ENCODE results near the gene BLTP3A.
A peak's percentile ranks its signal among the peaks of the same experiment; 100 is the strongest.
"Not testable (repeated sequence)": the region's sequence is repeated elsewhere in the genome, so short reads cannot be mapped to it uniquely, and the experiment has no call there.

Gene BLTP3A

DNA sequence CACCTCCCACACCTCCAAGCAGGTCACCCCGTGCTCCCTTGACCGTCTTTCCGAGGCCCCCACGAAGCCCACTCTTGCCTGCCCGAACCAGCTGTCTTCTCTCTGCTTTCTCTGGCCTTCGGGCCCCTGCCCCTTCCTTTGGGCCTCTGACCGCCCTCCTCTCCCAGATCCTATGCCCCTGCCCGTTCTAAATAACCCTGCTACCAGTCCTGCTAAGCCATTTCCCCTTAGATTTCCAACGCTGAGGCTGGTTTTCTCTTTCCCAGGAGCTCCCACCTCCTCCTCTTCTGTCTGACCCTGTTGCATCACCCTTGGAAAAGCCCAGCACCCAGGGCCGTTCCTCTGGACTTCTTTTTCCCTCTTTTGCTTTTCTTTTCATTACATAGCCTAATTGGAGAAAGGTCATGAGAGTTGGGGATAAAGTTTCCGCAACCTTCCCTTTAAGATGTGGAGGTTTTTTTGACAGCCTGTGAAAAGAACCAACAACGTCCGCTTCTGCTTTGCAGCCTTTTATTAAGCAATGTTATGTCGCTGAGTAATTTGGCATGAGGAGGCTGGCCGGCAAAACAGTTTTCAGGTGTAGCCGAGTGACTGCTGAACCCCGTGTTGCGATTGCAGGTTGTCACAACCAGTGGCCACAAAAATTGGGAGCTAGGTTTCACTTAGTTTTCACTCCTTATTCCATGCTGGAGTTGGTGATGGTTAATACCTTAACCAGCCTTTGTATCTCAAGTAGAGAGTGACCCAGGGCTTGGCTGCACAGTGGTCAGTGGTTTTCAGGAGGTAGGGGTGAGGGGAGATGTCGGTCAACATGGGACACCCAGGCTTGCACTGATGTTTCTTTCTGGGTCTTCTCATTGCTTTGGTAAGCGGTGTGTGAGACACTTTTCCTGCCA lies 970 bp downstream of the BLTP3A start:
- peak; percentile 77 for DNase-seq (ENCODE audit: low read depth)
- no peaks in the 10 kb centered on the region for H3K36me3 ChIP-seq (ENCODE audit: control insufficient read depth, insufficient read depth, low read length, severe bottlenecking)
- H3K4me3 ChIP-seq (ENCODE audit: low read length) = peak overlapping the region; percentile 92
- peak overlapping the region; percentile 98 for H3K9ac ChIP-seq (ENCODE audit: low read length)
- peaks cover 32% of the 10 kb centered on the region for H3K4me1 ChIP-seq (ENCODE audit: control insufficient read depth, insufficient read depth, low read length)
- no peaks in the 10 kb centered on the region for H3K9me3 ChIP-seq (ENCODE audit: control insufficient read depth, low read length)
- H3K27me3 ChIP-seq (replicated peaks; ENCODE audit: control insufficient read depth, insufficient read depth, low read length) = no peaks in the 10 kb centered on the region

DNA sequence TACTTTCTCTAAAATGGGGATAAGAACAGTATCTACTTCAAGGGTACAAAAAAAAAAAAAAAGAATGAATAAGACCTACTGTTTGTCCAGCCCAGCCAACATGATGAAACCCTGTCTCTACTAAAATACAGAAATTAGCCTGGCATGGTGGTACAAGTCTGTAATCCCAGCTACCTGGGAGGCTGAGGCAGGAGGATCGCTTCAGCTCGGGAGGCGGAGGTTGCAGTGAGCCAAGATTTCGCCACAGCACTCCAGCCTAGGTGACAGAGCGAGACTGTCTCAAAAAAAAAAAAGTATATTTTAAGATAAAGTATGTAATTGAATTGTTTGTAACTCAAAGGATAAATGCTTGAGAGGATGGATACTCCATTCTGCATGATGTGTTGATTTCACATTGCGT lies 2.0 kb downstream of the BLTP3A start:
- Histone ChIP-seq H3K9me3 (ENCODE audit: control insufficient read depth, low read length) (no peaks in the 10 kb centered on the region), H3K36me3 (ENCODE audit: control insufficient read depth, insufficient read depth, low read length, severe bottlenecking) (no peaks in the 10 kb centered on the region), H3K27me3 (replicated peaks; ENCODE audit: control insufficient read depth, insufficient read depth, low read length) (no peaks in the 10 kb centered on the region), H3K9ac (ENCODE audit: low read length) (no peak overlapping the region), H3K4me1 (ENCODE audit: control insufficient read depth, insufficient read depth, low read length) (peaks cover 32% of the 10 kb centered on the region), H3K4me3 (ENCODE audit: low read length) (peak overlapping the region; percentile 92)
- no peak for DNase-seq (ENCODE audit: low read depth)

GRCh38 chr6:34795836-34796425 lies 4.0 kb downstream of the BLTP3A start:
- peak overlapping the region; percentile 48 for H3K4me3 ChIP-seq (ENCODE audit: low read length)
- H3K36me3 ChIP-seq (ENCODE audit: control insufficient read depth, insufficient read depth, low read length, severe bottlenecking) = no peaks in the 10 kb centered on the region
- peak; percentile 45 for DNase-seq (ENCODE audit: low read depth)
- H3K4me1 ChIP-seq (ENCODE audit: control insufficient read depth, insufficient read depth, low read length) = peaks cover 37% of the 10 kb centered on the region
- H3K9ac ChIP-seq (ENCODE audit: low read length) = peak overlapping the region; percentile 47
- no peaks in the 10 kb centered on the region for H3K27me3 ChIP-seq (replicated peaks; ENCODE audit: control insufficient read depth, insufficient read depth, low read length)
- no peaks in the 10 kb centered on the region for H3K9me3 ChIP-seq (ENCODE audit: control insufficient read depth, low read length)

DNA sequence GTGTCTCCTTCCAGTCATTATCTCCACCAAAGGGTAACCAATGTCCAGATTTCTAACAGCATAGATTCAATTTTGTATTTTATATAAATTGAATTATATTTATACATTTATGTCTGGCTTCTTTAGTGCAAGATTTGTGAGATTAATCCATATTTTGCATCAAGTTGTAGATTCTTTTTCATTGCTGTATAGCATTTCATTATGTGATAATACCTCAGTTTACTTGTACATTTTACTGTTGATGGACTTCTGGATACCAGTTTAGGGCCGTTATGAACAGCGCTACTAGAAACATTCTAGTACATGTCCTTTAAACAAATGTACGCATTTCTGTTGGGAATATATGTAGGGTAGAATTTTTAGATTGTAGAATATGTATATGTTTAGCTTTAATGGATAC lies 6.2 kb downstream of the BLTP3A start:
- no peak for DNase-seq (ENCODE audit: low read depth)
- no peak overlapping the region for H3K4me3 ChIP-seq (ENCODE audit: low read length)
- no peaks in the 10 kb centered on the region for H3K9me3 ChIP-seq (ENCODE audit: control insufficient read depth, low read length)
- peaks cover 31% of the 10 kb centered on the region for H3K4me1 ChIP-seq (ENCODE audit: control insufficient read depth, insufficient read depth, low read length)
- H3K27me3 ChIP-seq (replicated peaks; ENCODE audit: control insufficient read depth, insufficient read depth, low read length) = no peaks in the 10 kb centered on the region
- no peaks in the 10 kb centered on the region for H3K36me3 ChIP-seq (ENCODE audit: control insufficient read depth, insufficient read depth, low read length, severe bottlenecking)
- no peak overlapping the region for H3K9ac ChIP-seq (ENCODE audit: low read length)

DNA sequence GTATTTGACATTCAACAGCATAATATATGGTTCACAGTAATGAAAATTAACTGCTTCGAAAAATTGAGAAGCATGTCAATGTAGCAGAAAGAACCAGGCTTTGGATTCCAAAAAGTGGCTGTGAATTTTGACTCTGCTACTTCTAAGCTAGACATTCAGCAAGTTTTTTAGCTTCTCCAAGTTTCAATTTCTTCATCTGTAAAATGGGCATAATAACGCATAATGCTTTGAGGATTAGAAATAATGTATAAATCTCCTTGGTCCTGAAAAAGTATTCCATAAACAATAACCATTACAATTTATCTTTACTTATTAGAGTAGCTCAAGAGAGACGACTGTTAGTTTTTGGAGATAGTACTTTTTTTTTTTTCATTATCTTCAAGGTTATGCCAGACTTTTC lies 7.7 kb downstream of the BLTP3A start:
- Histone ChIP-seq H3K4me1 (ENCODE audit: control insufficient read depth, insufficient read depth, low read length) (peaks cover 24% of the 10 kb centered on the region), H3K4me3 (ENCODE audit: low read length) (no peak overlapping the region), H3K27me3 (replicated peaks; ENCODE audit: control insufficient read depth, insufficient read depth, low read length) (no peaks in the 10 kb centered on the region), H3K36me3 (ENCODE audit: control insufficient read depth, insufficient read depth, low read length, severe bottlenecking) (no peaks in the 10 kb centered on the region), H3K9me3 (ENCODE audit: control insufficient read depth, low read length) (no peaks in the 10 kb centered on the region), H3K9ac (ENCODE audit: low read length) (no peak overlapping the region)
- no peak for DNase-seq (ENCODE audit: low read depth)

- no peak for DNase-seq (ENCODE audit: low read depth)
- Histone ChIP-seq H3K27me3 (replicated peaks; ENCODE audit: control insufficient read depth, insufficient read depth, low read length) (no peaks in the 10 kb centered on the region), H3K4me3 (ENCODE audit: low read length) (no peak overlapping the region), H3K36me3 (ENCODE audit: control insufficient read depth, insufficient read depth, low read length, severe bottlenecking) (no peaks in the 10 kb centered on the region), H3K9me3 (ENCODE audit: control insufficient read depth, low read length) (no peaks in the 10 kb centered on the region), H3K9ac (ENCODE audit: low read length) (no peak overlapping the region), H3K4me1 (ENCODE audit: control insufficient read depth, insufficient read depth, low read length) (peaks cover 20% of the 10 kb centered on the region)
These were observed 12.7 kb downstream of the BLTP3A start for GRCh38 chr6:34804543-34804942.

GRCh38 chr6:34805074-34805473 lies 13.2 kb downstream of the BLTP3A start:
- not testable (repeated sequence) for H3K36me3 ChIP-seq (ENCODE audit: control insufficient read depth, insufficient read depth, low read length, severe bottlenecking)

GRCh38 chr6:34806738-34807453 lies 15.0 kb downstream of the BLTP3A start:
- Histone ChIP-seq H3K9me3 (ENCODE audit: control insufficient read depth, low read length) (no peaks in the 10 kb centered on the region), H3K4me1 (ENCODE audit: control insufficient read depth, insufficient read depth, low read length) (peaks cover 14% of the 10 kb centered on the region), H3K36me3 (ENCODE audit: control insufficient read depth, insufficient read depth, low read length, severe bottlenecking) (no peaks in the 10 kb centered on the region), H3K4me3 (ENCODE audit: low read length) (no peak overlapping the region), H3K27me3 (replicated peaks; ENCODE audit: control insufficient read depth, insufficient read depth, low read length) (no peaks in the 10 kb centered on the region), H3K9ac (ENCODE audit: low read length) (no peak overlapping the region)
- no peak for DNase-seq (ENCODE audit: low read depth)

More at GRCh38 chr6:34805074-34805473, 13.2 kb downstream of the BLTP3A start:
- not testable (repeated sequence) for DNase-seq (ENCODE audit: low read depth); H3K9ac ChIP-seq (ENCODE audit: low read length); H3K27me3 ChIP-seq (replicated peaks; ENCODE audit: control insufficient read depth, insufficient read depth, low read length); H3K4me3 ChIP-seq (ENCODE audit: low read length); H3K9me3 ChIP-seq (ENCODE audit: control insufficient read depth, low read length)
- peaks cover 17% of the 10 kb centered on the region for H3K4me1 ChIP-seq (ENCODE audit: control insufficient read depth, insufficient read depth, low read length)

DNA sequence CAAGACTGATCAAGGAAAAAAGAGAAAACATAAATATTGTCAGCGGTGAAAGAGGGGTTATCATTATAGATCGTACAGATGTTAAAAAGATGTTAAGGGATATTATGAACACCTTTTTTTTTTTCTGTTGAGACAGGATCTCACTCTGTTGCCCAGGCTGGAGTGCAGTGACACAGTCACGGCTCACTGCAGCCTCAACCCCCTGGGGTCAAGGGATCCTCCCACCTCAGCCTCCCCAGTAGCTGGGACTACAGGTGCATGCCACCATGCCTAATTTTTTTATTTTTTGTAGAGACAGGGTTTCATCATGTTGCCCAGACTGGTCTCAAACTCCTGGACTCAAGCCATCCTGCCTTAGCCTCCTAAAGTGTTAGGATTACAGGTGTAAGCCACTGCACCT lies 16.6 kb downstream of the BLTP3A start:
- not testable (repeated sequence) for H3K36me3 ChIP-seq (ENCODE audit: control insufficient read depth, insufficient read depth, low read length, severe bottlenecking); H3K9me3 ChIP-seq (ENCODE audit: control insufficient read depth, low read length); H3K9ac ChIP-seq (ENCODE audit: low read length); H3K4me3 ChIP-seq (ENCODE audit: low read length); DNase-seq (ENCODE audit: low read depth); H3K27me3 ChIP-seq (replicated peaks; ENCODE audit: control insufficient read depth, insufficient read depth, low read length)
- H3K4me1 ChIP-seq (ENCODE audit: control insufficient read depth, insufficient read depth, low read length) = peaks cover 26% of the 10 kb centered on the region

- not testable (repeated sequence) for H3K36me3 ChIP-seq (ENCODE audit: control insufficient read depth, insufficient read depth, low read length, severe bottlenecking); DNase-seq (ENCODE audit: low read depth); H3K9ac ChIP-seq (ENCODE audit: low read length); H3K9me3 ChIP-seq (ENCODE audit: control insufficient read depth, low read length); H3K4me3 ChIP-seq (ENCODE audit: low read length); H3K27me3 ChIP-seq (replicated peaks; ENCODE audit: control insufficient read depth, insufficient read depth, low read length)
- H3K4me1 ChIP-seq (ENCODE audit: control insufficient read depth, insufficient read depth, low read length) = peaks cover 28% of the 10 kb centered on the region
These were observed 17.5 kb downstream of the BLTP3A start for GRCh38 chr6:34809419-34809818.

Data from adipocyte (in vitro differentiated cells).